Motor neuron (in vitro differentiated cells): ENCODE data around the gene CCDC136. TPM values are rescaled to one million over a fixed set of nuclear protein-coding genes. Genes with fewer than 3 reads are reported as not detected.

Experiments used
- ATAC-seq, 8 experiments: fragments of 200-7000 bp; cut with Tn5 transposase; replicated peaks in 6 of 8; 2 replicates each; pipeline ENCODE4 v1.8.0; 2021; ENCODE audit warnings: mild to moderate bottlenecking in 8 of 8, moderate library complexity in 8 of 8
- H3K27ac ChIP-seq, 2 donors: fragments of 250-450 bp; sonication (Bioruptor Pico); 2 replicates each; pipeline ENCODE4 v1.9.0; 2021; ENCODE audit warnings: antibody characterized with exemption in 2 of 2, mild to moderate bottlenecking in 2 of 2, moderate library complexity in 1 of 2
- H3K4me1 ChIP-seq, 2 donors: fragments of 250-450 bp; sonication (Bioruptor Pico); replicated peaks in 1 of 2; 2 replicates each; pipeline ENCODE4 v1.6.1; 2021; ENCODE audit warnings: antibody characterized with exemption in 2 of 2, mild to moderate bottlenecking in 2 of 2, moderate library complexity in 1 of 2
- H3K4me3 ChIP-seq, 5 donors: fragments of 250-450 bp; sonication (Bioruptor Pico); 2 replicates each; pipeline ENCODE4 v1.9.0; 2021; ENCODE audit warnings: antibody characterized with exemption in 5 of 5, mild to moderate bottlenecking in 5 of 5, moderate library complexity in 4 of 5
- WGBS, 10 experiments: fragments of 450-650 bp; shearing (Covaris generic); methylation state at CpG; one replicate each; pipeline ENCODE4 v1.0.0; 2022; 5-methylcytosine and 5-hydroxymethylcytosine counted together
- in situ Hi-C, 9 experiments: fragments of 400-800 bp; cut with MboI; loops; one replicate each; pipeline ENCODE4 v1.15.0; 2021; ENCODE audit warnings: low sequenced_read_pairs in 9 of 9, low pct_unique_long_range_greater_than_20kb in 2 of 9; ENCODE audit not compliant: unreplicated experiment in 9 of 9
- total RNA-seq, 8 experiments: library from RNA; unstranded; fragments of 300-600 nt; gene quantifications; 2 replicates each; pipeline versions ENCODE4 v1.2.3 to v1.2.4, GENCODE V29; 2022

Gene CCDC136
- total RNA-seq, 8 experiments from 2014 or later = 3.7 to 99.4 (median 23.1) TPM

DNA sequence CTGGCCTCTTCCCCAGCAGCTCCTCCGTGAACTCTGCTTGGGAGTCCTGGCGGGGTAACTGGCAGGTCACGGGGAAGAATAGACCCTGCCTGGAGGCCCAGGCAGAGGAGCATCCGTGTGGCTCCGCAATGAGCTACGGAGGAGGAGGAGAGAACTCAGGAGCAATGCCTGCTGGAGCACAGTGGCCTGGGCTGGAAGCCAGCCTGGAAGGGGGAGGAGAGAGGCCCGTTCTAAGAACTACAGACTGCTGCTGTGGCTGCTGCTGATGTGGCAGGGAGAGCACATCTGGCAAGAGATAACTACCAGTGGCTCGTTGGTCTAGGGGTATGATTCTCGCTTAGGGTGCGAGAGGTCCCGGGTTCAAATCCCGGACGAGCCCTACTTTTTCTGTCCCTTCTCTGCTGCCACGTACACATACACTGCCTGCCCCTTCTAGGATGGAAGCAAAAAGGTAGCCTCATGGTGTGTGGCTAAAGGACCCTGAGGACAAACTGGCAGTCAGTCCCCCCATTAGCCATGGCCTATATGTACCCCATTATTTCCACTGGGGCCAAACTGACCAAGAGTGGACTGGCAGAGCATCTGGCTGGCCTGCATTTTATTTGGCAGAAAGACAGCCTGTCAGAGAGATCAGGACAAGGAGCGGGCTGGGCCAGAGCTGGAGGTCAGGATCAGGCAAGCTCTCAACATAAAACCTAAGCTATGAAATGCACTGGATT, 8.5 kb upstream of the CCDC136 start:
- Histone ChIP-seq H3K27ac (no peak overlapping the region), H3K4me1 (peaks cover 0 to 4% of the 10 kb centered on the region in 2 donors), H3K4me3 (no peak overlapping the region)
- ATAC-seq = peak; percentile 43 to 97 (median 86)
- in situ Hi-C loops = no loop called here
- WGBS, 10 experiments = 8 to 60% (median 47%) methylated on average over 2 to 11 of the region's 15 CpGs; no CpG with 5 or more reads in 4 of the 10 experiments

DNA sequence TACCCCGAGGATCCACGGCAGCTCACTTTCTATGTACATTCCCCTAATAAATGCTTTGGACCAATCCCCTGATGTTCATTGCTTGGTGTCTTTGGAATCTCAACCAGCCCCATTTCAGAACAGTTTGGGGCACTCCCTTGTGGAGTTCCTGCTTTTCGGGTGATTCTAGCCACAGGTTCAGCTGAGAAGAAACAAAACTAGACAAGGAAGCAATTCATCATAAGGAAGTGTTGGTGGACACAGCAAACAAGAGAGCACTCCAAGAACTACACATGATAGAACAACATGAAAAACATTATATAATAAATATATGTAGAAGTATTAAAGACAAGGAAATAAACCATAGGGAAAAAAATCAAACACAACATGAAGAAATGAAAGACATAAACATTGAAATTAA, 6.0 kb upstream of the CCDC136 start:
- peaks cover 4 to 7% of the 10 kb centered on the region in 2 donors for H3K4me1 ChIP-seq
- ATAC-seq = no peak
- H3K27ac ChIP-seq = no peak overlapping the region
- 62 to 100% (median 88%) methylated on average over 1 to 3 of the region's 3 CpGs; no CpG with 5 or more reads in 1 of the 10 experiments for WGBS, 10 experiments
- in situ Hi-C loops = no loop called here
- H3K4me3 ChIP-seq = no peak overlapping the region

- H3K4me1 ChIP-seq = peaks cover 14 to 15% of the 10 kb centered on the region in 2 donors
- H3K4me3 ChIP-seq = no peak overlapping the region
- in situ Hi-C loops = no loop called here
- ATAC-seq = no peak
- H3K27ac ChIP-seq = no peak overlapping the region
- 13 to 100% (median 77%) methylated on average over 1 to 7 of the region's 9 CpGs for WGBS, 10 experiments
These were observed 3.0 kb upstream of the CCDC136 start for GRCh38 chr7:128788446-128789412.

GRCh38 chr7:128790315-128791041, 1.3 kb upstream of the CCDC136 start:
- H3K4me3 ChIP-seq = peak overlapping the region; percentile 60 to 82 (median 70)
- 34 to 100% (median 67%) methylated on average over 1 to 7 of the region's 45 CpGs; no CpG with 5 or more reads in 4 of the 10 experiments for WGBS, 10 experiments
- peaks cover 14 to 15% of the 10 kb centered on the region in 2 donors for H3K4me1 ChIP-seq
- ATAC-seq = peak in 7 of 8 experiments; percentile 5 to 37 (median 13)
- in situ Hi-C loops = no loop called here
- H3K27ac ChIP-seq = no peak overlapping the region

GRCh38 chr7:128791972-128792327, 182 bp downstream of the CCDC136 start:
- ATAC-seq = peak in 5 of 8 experiments; percentile 30 to 52 (median 44)
- Histone ChIP-seq H3K4me1 (peaks cover 14 to 15% of the 10 kb centered on the region in 2 donors), H3K27ac (peak overlapping the region; percentile 24 to 62), H3K4me3 (peak overlapping the region; percentile 60 to 82 (median 70))
- no CpG with 5 or more reads among the region's 9 CpGs for WGBS, 10 experiments
- in situ Hi-C loops = no loop called here

- no peak for ATAC-seq
- H3K4me1 ChIP-seq = peaks cover 14 to 15% of the 10 kb centered on the region in 2 donors
- peak overlapping the region in 1 of 2 donors; percentile 4 for H3K27ac ChIP-seq
- in situ Hi-C loops = no loop called here
- H3K4me3 ChIP-seq = peak overlapping the region; percentile 60 to 82 (median 70)
- WGBS, 10 experiments = 27 to 83% (median 60%) methylated on average over 1 to 7 of the region's 10 CpGs; no CpG with 5 or more reads in 4 of the 10 experiments
These were observed 858 bp downstream of the CCDC136 start for GRCh38 chr7:128792471-128793180.

- in situ Hi-C loops = no loop called here
- Histone ChIP-seq H3K4me1 (peaks cover 14 to 15% of the 10 kb centered on the region in 2 donors), H3K27ac (no peak overlapping the region), H3K4me3 (no peak overlapping the region)
- WGBS, 10 experiments = 83 to 100% (median 97%) methylated on average over 1 to 5 of the region's 5 CpGs; no CpG with 5 or more reads in 2 of the 10 experiments
- no peak for ATAC-seq
These were observed 1.4 kb downstream of the CCDC136 start for GRCh38 chr7:128793181-128793547.

- 60 to 100% (median 90%) methylated on average over 1 to 2 of the region's 3 CpGs; no CpG with 5 or more reads in 4 of the 10 experiments for WGBS, 10 experiments
- Histone ChIP-seq H3K4me3 (no peak overlapping the region), H3K27ac (no peak overlapping the region), H3K4me1 (peaks cover 12 to 14% of the 10 kb centered on the region in 2 donors)
- in situ Hi-C loops = no loop called here
- no peak for ATAC-seq
These were observed 2.3 kb downstream of the CCDC136 start for GRCh38 chr7:128794020-128794419.

DNA sequence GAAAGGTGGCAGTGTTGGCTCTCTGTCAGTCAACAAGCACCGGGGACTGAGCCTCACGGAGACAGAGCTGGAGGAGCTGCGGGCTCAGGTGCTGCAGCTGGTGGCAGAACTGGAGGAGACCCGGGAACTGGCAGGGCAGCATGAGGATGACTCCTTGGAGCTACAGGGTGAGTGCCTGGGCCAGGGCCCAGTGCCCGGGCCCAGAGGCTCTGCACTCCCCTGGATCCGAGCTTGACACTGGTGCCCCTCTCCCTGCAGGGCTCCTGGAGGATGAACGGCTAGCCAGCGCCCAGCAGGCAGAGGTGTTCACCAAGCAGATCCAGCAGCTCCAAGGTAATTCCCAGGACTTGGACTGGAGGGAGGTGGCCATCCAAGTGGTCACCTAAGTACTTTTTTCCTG, 2.7 kb downstream of the CCDC136 start:
- WGBS, 10 experiments = 85 to 100% (median 95%) methylated on average over 1 to 5 of the region's 8 CpGs; no CpG with 5 or more reads in 6 of the 10 experiments
- in situ Hi-C loops = no loop called here
- H3K4me1 ChIP-seq = peaks cover 10 to 11% of the 10 kb centered on the region in 2 donors
- no peak for ATAC-seq
- no peak overlapping the region for H3K4me3 ChIP-seq
- H3K27ac ChIP-seq = no peak overlapping the region

GRCh38 chr7:128795129-128795528, 3.4 kb downstream of the CCDC136 start:
- 17 to 100% (median 80%) methylated on average over 1 to 4 of the region's 4 CpGs; no CpG with 5 or more reads in 2 of the 10 experiments for WGBS, 10 experiments
- peaks cover 10 to 11% of the 10 kb centered on the region in 2 donors for H3K4me1 ChIP-seq
- in situ Hi-C loops = no loop called here
- H3K4me3 ChIP-seq = no peak overlapping the region
- ATAC-seq = no peak
- H3K27ac ChIP-seq = no peak overlapping the region

- H3K4me3 ChIP-seq = no peak overlapping the region
- H3K4me1 ChIP-seq = peaks cover 10 to 11% of the 10 kb centered on the region in 2 donors
- no peak for ATAC-seq
- in situ Hi-C loops = no loop called here
- 50 to 100% (median 75%) methylated on average over 1 to 5 of the region's 5 CpGs; no CpG with 5 or more reads in 4 of the 10 experiments for WGBS, 10 experiments
- no peak overlapping the region for H3K27ac ChIP-seq
These were observed 4.6 kb downstream of the CCDC136 start for GRCh38 chr7:128796327-128796726.

DNA sequence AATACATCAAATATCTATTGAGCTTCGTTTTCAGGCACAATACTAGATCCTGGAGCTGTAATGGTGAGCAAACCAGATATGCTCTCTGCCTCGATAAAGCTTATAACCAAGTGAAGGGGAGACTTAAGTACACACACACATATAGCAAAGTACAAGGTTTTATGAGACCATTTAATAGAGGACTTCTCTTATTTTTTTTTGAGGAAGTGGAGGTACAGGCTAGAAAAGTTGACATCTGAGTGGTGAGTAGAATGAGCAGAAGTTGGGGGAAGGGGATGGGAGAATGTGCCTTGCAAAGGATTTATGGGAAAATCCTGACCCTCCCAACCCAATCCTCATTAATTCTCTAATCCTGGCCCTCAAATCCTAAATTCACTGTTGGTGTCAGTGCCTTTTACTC, 7.7 kb downstream of the CCDC136 start:
- Histone ChIP-seq H3K27ac (no peak overlapping the region), H3K4me1 (peaks cover 4 to 6% of the 10 kb centered on the region in 2 donors), H3K4me3 (no peak overlapping the region)
- ATAC-seq = no peak
- in situ Hi-C loops = no loop called here
- 73 to 100% (median 90%) methylated on average over 1 to 2 of the region's 2 CpGs; no CpG with 5 or more reads in 5 of the 10 experiments for WGBS, 10 experiments
